NOMO-1 treated with DMSO at 0.1 percent for 48 hours (cell line): ENCODE results near the gene TERT.

Source experiments
- DNase-seq: peaks from one replicate; lab custom pipeline; 2025; ENCODE audit not compliant: unreplicated experiment; lab: John Stamatoyannopoulos, UW

TERT gene

GRCh38 chr5:1262381-1262780, 32.5 kb downstream of the TERT start:
- DNase-seq, result no peak

GRCh38 chr5:1261643-1262042, 33.2 kb downstream of the TERT start:
- no peak for DNase-seq

- DNase-seq, result no peak
Observed at GRCh38 chr5:1259806-1260480, 34.9 kb downstream of the TERT start.

- no peak for DNase-seq
Observed at GRCh38 chr5:1257841-1258240, 37.0 kb downstream of the TERT start.

- DNase-seq, result no peak
Observed at GRCh38 chr5:1257363-1257762, 37.5 kb downstream of the TERT start.

GRCh38 chr5:1256776-1257175, 38.1 kb downstream of the TERT start:
- DNase-seq, result no peak

- DNase-seq, result no peak
Observed at GRCh38 chr5:1255081-1255561, 39.7 kb downstream of the TERT start.

- no peak for DNase-seq
Observed at GRCh38 chr5:1254196-1254595, 40.7 kb downstream of the TERT start.

- DNase-seq, result no peak
Observed at GRCh38 chr5:1253456-1254105, 41.3 kb downstream of the TERT start.

GRCh38 chr5:1252681-1253080, 42.2 kb downstream of the TERT start:
- DNase-seq, result no peak

- DNase-seq, result no peak
Observed at GRCh38 chr5:1251678-1252580, 42.9 kb downstream of the TERT start.

- no peak for DNase-seq
Observed at GRCh38 chr5:1249366-1250280, 45.2 kb downstream of the TERT start.

- DNase-seq, result no peak
Observed at GRCh38 chr5:1247811-1248210, 47.1 kb downstream of the TERT start.

- no peak for DNase-seq
Observed at GRCh38 chr5:1246711-1247431, 48.0 kb downstream of the TERT start.

- DNase-seq, result no peak
Observed at GRCh38 chr5:1245905-1246576, 48.8 kb downstream of the TERT start.

- DNase-seq, result no peak
Observed at GRCh38 chr5:1244976-1245375, 49.9 kb downstream of the TERT start.

GRCh38 chr5:1244255-1244654, 50.6 kb downstream of the TERT start:
- no peak for DNase-seq

- DNase-seq, result no peak
Observed at GRCh38 chr5:1243487-1244130, 51.3 kb downstream of the TERT start.
